ENCODE measurements around the gene C2CD2L. TPM values are rescaled to one million over a fixed set of nuclear protein-coding genes. Genes with fewer than 3 reads are reported as not detected.

The C2CD2L gene
- total RNA-seq, 2 donors from 2014 or later = 5.4 to 20.8 TPM

DNA sequence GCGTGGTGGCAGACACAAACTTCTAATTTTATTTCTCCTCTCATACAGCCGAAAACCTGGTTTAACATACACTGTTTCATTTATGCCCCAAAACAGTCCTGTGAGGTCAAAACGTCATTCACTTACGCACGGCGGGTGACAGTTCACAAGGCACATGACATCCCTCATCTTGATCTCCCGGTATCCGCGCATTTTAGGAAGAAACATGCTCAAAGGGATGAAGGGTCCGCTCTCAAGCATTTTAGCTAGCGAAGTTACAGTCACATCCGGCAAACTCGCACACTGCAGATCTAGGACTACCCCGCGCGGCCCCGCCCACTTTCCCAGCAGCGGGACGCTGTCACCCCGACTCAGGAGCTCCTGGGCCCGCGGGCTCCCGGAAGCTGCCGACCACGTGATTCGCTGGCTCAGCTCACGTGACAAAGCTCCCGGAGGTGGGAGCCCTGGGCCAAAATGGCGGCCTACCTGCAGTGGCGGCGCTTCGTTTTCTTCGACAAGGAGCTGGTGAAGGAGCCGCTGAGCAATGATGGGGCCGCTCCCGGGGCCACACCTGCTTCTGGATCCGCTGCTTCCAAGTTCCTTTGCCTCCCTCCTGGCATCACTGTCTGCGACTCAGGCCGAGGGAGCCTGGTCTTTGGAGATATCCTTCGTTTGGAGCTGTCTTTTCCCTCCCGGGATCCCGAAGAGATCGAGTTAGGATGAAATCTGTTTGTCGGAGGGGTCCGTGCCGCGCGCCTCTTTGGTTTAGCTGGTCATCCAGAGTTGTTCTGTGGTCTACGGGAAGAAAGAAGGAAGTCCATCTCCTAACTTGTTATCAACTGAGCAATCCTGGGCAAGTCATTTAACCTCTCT, 39.5 kb upstream of the C2CD2L start, which contains the start of gene VPS11:
Gene VPS11 (plus strand): TSS at position 448 of the 852 bp plus-strand sequence. CDS start 6 bp downstream, at position 454.
- peak; percentile 63 to 88 (median 84) for TF ChIP-seq POLR2A (IDR thresholded peaks at IDR 0.05)
- TF ChIP-seq, protein P1, sequence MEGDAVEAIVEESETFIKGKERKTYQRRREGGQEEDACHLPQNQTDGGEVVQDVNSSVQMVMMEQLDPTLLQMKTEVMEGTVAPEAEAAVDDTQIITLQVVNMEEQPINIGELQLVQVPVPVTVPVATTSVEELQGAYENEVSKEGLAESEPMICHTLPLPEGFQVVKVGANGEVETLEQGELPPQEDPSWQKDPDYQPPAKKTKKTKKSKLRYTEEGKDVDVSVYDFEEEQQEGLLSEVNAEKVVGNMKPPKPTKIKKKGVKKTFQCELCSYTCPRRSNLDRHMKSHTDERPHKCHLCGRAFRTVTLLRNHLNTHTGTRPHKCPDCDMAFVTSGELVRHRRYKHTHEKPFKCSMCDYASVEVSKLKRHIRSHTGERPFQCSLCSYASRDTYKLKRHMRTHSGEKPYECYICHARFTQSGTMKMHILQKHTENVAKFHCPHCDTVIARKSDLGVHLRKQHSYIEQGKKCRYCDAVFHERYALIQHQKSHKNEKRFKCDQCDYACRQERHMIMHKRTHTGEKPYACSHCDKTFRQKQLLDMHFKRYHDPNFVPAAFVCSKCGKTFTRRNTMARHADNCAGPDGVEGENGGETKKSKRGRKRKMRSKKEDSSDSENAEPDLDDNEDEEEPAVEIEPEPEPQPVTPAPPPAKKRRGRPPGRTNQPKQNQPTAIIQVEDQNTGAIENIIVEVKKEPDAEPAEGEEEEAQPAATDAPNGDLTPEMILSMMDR (IDR thresholded peaks at IDR 0.05) = peak in 1 of 7 experiments; percentile 30
- ATAC-seq (peak; percentile 96), DNase-seq (peak; percentile 97 to 99 (median 98))
- H3K36me3 ChIP-seq (replicated peaks in 1 of 2; ENCODE audit: insufficient read depth in 1 of 2, low read depth in 2 of 2) = peaks cover 7 to 12% of the 10 kb centered on the region in 2 donors
- H3K4me1 ChIP-seq = peaks cover 52% of the 10 kb centered on the region
- peak within 1 kb of the TSS; percentile 66 to 89 (median 89) for H3K27ac ChIP-seq
- no peaks in the 10 kb centered on the region for H3K9me3 ChIP-seq
- no peaks in the 10 kb centered on the region for H3K27me3 ChIP-seq
- intact Hi-C loops (cut with DNase I) = no loop called here
- peak within 1 kb of the TSS; percentile 73 to 74 for H3K4me3 ChIP-seq
- 1% methylated on average over 19 to 49 of the region's 49 CpGs for WGBS, 2 donors

DNA sequence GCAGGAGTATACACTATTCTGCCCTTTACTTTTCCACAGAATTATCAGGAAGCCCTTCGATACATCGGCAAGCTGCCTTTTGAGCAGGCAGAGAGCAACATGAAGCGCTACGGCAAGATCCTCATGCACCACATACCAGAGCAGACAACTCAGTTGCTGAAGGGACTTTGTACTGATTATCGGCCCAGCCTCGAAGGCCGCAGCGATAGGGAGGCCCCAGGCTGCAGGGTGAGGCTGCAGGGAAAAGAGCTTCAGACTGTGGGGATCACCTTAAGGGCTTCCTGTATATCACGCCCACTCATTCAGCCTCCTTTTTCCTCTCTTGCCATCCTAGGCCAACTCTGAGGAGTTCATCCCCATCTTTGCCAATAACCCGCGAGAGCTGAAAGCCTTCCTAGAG, 29.3 kb upstream of the C2CD2L start:
- Histone ChIP-seq H3K4me1 (no peaks in the 10 kb centered on the region), H3K4me3 (no peak overlapping the region), H3K27me3 (no peaks in the 10 kb centered on the region), H3K27ac (no peak overlapping the region), H3K36me3 (replicated peaks in 1 of 2; ENCODE audit: insufficient read depth in 1 of 2, low read depth in 2 of 2) (peaks cover 19 to 69% of the 10 kb centered on the region in 2 donors), H3K9me3 (no peaks in the 10 kb centered on the region)
- TF ChIP-seq POLR2A (IDR thresholded peaks at IDR 0.05) = no peak
- TF ChIP-seq, protein P1 (IDR thresholded peaks at IDR 0.05) = no peak
- intact Hi-C loops (cut with DNase I) = no loop called here
- no peak for ATAC-seq
- WGBS, 2 donors = 89 to 94% methylated on average over 7 to 11 of the region's 11 CpGs
- DNase-seq = no peak

DNA sequence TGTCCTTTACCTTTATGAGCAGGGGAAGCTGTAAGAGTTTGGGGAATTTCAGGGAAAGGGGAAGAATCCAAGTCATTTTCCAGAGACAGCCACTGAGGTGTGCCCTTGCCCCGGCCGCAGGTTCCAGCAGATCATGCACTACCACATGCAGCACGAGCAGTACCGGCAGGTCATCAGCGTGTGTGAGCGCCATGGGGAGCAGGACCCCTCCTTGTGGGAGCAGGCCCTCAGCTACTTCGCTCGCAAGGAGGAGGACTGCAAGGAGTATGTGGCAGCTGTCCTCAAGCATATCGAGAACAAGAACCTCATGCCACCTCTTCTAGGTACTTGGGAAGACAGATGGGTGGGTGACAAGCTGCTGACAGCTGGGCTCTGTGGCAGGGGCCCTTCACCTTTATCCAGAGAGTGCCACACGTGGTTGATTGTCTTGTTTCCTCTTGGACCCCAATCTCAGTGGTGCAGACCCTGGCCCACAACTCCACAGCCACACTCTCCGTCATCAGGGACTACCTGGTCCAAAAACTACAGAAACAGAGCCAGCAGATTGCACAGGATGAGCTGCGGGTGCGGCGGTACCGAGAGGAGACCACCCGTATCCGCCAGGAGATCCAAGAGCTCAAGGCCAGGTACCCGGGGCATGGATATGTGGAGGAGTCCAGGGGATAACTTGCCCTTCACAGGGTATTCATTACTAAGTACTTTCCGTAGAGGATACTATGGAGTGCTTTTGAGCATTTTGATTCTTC, 28.3 kb upstream of the C2CD2L start:
- H3K4me3 ChIP-seq = no peak overlapping the region
- no peaks in the 10 kb centered on the region for H3K27me3 ChIP-seq
- TF ChIP-seq POLR2A (IDR thresholded peaks at IDR 0.05) = no peak
- TF ChIP-seq, protein P1 (IDR thresholded peaks at IDR 0.05) = no peak
- no peak for DNase-seq
- intact Hi-C loops (cut with DNase I) = no loop called here
- peaks cover 19 to 60% of the 10 kb centered on the region in 2 donors for H3K36me3 ChIP-seq (replicated peaks in 1 of 2; ENCODE audit: insufficient read depth in 1 of 2, low read depth in 2 of 2)
- 90% methylated on average over 17 to 19 of the region's 19 CpGs for WGBS, 2 donors
- H3K4me1 ChIP-seq = no peaks in the 10 kb centered on the region
- no peak for ATAC-seq
- no peaks in the 10 kb centered on the region for H3K9me3 ChIP-seq
- H3K27ac ChIP-seq = no peak overlapping the region

DNA sequence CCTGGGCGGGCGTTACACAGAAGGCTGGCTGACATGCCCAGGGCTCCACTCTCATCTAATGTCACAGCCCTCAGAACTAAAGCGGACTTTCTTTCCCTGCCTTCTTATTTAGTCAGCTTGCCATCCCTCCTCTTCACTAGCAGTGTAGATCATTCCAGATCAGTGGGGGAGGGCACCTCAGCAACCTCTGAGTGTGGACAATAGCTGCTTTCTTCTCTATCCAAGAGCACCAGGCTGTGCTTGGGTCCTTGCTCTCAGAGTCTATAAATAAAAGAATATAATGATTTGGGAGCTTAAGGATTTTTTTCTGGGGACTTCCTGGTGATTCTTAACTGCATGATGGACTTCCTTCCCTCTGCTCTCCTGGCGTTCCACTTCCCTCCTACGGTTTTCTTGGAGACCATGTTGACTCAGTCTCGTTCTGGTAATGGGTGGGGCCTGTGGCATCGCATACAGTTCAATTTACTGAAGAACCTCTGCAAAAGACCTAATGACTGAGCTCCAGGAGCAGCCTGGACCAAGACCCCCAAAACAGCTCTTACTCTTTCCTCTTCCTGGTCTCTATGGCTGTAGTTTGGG, 25.4 kb upstream of the C2CD2L start:
- WGBS, 2 donors = 71% methylated on average over 7 of the region's 7 CpGs
- intact Hi-C loops (cut with DNase I) = no loop called here
- TF ChIP-seq POLR2A (IDR thresholded peaks at IDR 0.05) = no peak
- TF ChIP-seq, protein P1 (IDR thresholded peaks at IDR 0.05) = no peak
- ATAC-seq = no peak
- no peak for DNase-seq
- H3K27ac ChIP-seq = peak overlapping the region in 1 of 4 donors; percentile 9
- H3K4me1 ChIP-seq = peaks cover 14% of the 10 kb centered on the region
- no peaks in the 10 kb centered on the region for H3K9me3 ChIP-seq
- H3K4me3 ChIP-seq = no peak overlapping the region
- H3K27me3 ChIP-seq = no peaks in the 10 kb centered on the region
- peaks cover 17 to 49% of the 10 kb centered on the region in 2 donors for H3K36me3 ChIP-seq (replicated peaks in 1 of 2; ENCODE audit: insufficient read depth in 1 of 2, low read depth in 2 of 2)
